ENCODE measurements around the gene BNIP5. TPM values are rescaled to one million over a fixed set of nuclear protein-coding genes. Genes with fewer than 3 reads are reported as not detected.

Gene BNIP5
- total RNA-seq, 1 donor from 2014 or later = 0.10 TPM

- H3K4me1 Mint-ChIP-seq (ENCODE audit: low read depth) = no peaks in the 10 kb centered on the region
- H3K27ac Mint-ChIP-seq = no peak overlapping the region
- H3K27me3 Mint-ChIP-seq = peaks cover 13% of the 10 kb centered on the region
- H3K36me3 Mint-ChIP-seq (ENCODE audit: insufficient read depth) = no peaks in the 10 kb centered on the region
- H3K4me3 Mint-ChIP-seq (ENCODE audit: low read depth) = no peak overlapping the region
- no peak for DNase-seq (ENCODE audit: low spot score, unreplicated experiment)
- TF ChIP-seq CTCF (IDR thresholded peaks at IDR 0.05; ENCODE audit: unreplicated experiment) = no peak
- H3K9me3 Mint-ChIP-seq (ENCODE audit: low read depth) = no peaks in the 10 kb centered on the region
Observed at GRCh38 chr6:36296240-36296639, 40.4 kb downstream of the BNIP5 start.

DNA sequence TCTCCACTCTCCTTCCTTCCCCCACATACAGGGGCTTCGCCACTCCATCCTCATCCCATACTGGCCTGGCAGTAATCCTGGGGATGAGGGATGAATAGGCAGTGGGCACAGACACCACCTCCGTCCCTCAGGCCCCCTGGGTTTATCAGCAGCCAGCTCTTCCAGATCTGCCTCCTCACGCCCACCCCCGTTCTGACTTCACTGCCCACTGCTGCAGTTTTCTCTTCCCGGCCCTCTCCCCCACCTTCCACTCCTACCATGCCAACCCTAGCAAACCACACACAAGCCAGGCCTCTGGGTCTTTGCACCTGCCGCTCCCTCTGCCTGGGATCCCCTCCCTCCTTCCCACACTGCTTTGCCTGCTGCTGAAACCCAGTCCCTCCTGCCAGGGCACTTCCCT lies 44.5 kb downstream of the BNIP5 start:
- Mint-ChIP-seq H3K4me1 (ENCODE audit: low read depth) (no peaks in the 10 kb centered on the region), H3K9me3 (ENCODE audit: low read depth) (no peaks in the 10 kb centered on the region), H3K36me3 (ENCODE audit: insufficient read depth) (no peaks in the 10 kb centered on the region), H3K4me3 (ENCODE audit: low read depth) (no peak overlapping the region), H3K27ac (no peak overlapping the region), H3K27me3 (peaks cover 13% of the 10 kb centered on the region)
- no peak for DNase-seq (ENCODE audit: low spot score, unreplicated experiment)
- no peak for TF ChIP-seq CTCF (IDR thresholded peaks at IDR 0.05; ENCODE audit: unreplicated experiment)

- DNase-seq (ENCODE audit: low spot score, unreplicated experiment) = no peak
- Mint-ChIP-seq H3K4me3 (ENCODE audit: low read depth) (no peak overlapping the region), H3K9me3 (ENCODE audit: low read depth) (no peaks in the 10 kb centered on the region), H3K27me3 (peaks cover 19% of the 10 kb centered on the region), H3K27ac (no peak overlapping the region), H3K4me1 (ENCODE audit: low read depth) (no peaks in the 10 kb centered on the region), H3K36me3 (ENCODE audit: insufficient read depth) (no peaks in the 10 kb centered on the region)
- TF ChIP-seq CTCF (IDR thresholded peaks at IDR 0.05; ENCODE audit: unreplicated experiment) = no peak
Observed at GRCh38 chr6:36290668-36291620, 45.7 kb downstream of the BNIP5 start.

DNA sequence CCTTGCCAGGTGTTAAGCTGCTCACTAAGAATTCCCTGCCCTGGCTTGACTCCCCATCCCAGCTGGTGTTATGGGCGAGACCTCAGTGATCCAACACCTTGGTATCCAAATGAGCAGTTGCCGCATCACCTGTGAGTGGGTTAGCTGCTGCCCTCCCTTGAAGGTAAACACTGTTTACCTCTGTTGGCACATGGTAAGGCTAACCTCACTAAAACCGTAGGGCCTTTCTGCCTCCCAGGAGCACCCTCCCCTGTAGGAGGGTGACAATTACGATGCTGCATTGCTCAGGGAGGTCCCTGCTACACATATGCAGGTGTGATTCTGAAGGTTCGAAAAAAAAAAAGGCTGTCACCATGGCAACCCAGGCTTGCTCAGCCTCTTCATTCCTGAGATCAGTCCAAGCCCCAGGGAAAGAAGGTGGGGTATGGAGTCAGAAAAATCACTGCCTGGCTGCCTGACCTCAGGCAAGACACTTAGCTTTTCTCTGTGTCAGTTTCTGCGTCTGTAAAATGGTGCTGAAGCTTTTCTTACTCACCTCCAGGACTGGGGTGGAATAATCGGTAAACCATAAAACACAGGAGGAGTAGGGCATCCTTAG lies 47.3 kb downstream of the BNIP5 start:
- no peak overlapping the region for H3K27ac Mint-ChIP-seq
- H3K9me3 Mint-ChIP-seq (ENCODE audit: low read depth) = no peaks in the 10 kb centered on the region
- H3K4me1 Mint-ChIP-seq (ENCODE audit: low read depth) = no peaks in the 10 kb centered on the region
- H3K36me3 Mint-ChIP-seq (ENCODE audit: insufficient read depth) = no peaks in the 10 kb centered on the region
- TF ChIP-seq CTCF (IDR thresholded peaks at IDR 0.05; ENCODE audit: unreplicated experiment) = no peak
- no peak for DNase-seq (ENCODE audit: low spot score, unreplicated experiment)
- no peak overlapping the region for H3K4me3 Mint-ChIP-seq (ENCODE audit: low read depth)
- H3K27me3 Mint-ChIP-seq = peaks cover 30% of the 10 kb centered on the region

GRCh38 chr6:36286858-36287257 lies 49.8 kb downstream of the BNIP5 start:
- no peaks in the 10 kb centered on the region for H3K9me3 Mint-ChIP-seq (ENCODE audit: low read depth)
- DNase-seq (ENCODE audit: low spot score, unreplicated experiment) = no peak
- H3K27ac Mint-ChIP-seq = no peak overlapping the region
- peaks cover 40% of the 10 kb centered on the region for H3K27me3 Mint-ChIP-seq
- H3K36me3 Mint-ChIP-seq (ENCODE audit: insufficient read depth) = no peaks in the 10 kb centered on the region
- H3K4me3 Mint-ChIP-seq (ENCODE audit: low read depth) = no peak overlapping the region
- no peak for TF ChIP-seq CTCF (IDR thresholded peaks at IDR 0.05; ENCODE audit: unreplicated experiment)
- no peaks in the 10 kb centered on the region for H3K4me1 Mint-ChIP-seq (ENCODE audit: low read depth)

Measured in progenitor cell of endocrine pancreas (in vitro differentiated cells).